Fibroblast of peridontal ligament (primary cell): ENCODE results near the gene PTPRE.

Source experiments
- DNase-seq: peaks from one replicate; pipeline ENCODE4 v3.0.0-alpha.2; 2010; ENCODE audit errors: extremely low read depth

Gene PTPRE

DNA sequence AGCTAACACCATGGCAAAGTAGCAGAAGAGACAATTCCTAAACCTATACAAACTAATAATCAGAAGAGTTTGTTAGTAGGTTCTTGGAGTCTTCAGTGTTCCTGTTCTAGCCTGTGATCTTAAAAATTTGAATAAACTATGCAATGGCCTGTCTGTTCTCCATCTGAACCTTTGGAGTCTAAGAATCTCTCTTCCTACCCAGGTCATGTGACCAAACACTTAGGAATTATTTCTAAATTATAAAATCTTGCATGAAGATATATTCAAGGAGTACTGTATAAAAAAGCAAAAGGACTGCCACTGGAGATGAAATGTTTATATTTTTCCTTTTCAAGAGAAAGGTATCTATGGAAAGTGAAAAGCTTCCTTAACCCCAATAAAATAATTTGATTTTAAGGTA lies 216.9 kb downstream of the PTPRE start:
- DNase-seq: peak; percentile 22

DNA sequence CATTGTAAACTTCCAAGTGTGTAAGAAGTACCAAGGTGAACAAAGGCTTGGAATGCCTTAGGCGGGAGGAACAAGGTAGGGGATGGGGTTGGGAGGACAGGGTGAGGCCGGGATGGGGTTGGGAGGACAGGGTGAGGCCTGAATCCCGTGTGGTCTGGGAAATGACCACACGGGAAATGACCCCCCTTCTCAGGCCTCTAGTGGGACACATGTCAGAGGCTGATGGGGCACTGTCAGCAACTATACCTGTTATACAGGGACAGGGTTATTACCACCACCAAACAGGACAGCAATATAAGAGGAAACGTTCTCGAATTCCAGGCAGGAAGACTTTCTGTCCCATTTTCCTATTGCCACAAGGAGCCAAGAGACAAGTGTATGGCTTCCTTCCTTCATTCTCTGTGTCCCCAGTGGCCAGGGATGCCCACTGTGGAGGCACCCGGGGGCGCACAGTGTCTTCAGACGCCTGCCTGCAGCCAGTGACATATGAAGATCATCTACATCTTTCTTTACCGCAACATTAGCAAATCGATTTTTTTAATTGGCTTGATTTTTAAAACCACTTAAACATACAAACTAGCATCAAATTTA lies 218.0 kb downstream of the PTPRE start:
- no peak for DNase-seq

DNA sequence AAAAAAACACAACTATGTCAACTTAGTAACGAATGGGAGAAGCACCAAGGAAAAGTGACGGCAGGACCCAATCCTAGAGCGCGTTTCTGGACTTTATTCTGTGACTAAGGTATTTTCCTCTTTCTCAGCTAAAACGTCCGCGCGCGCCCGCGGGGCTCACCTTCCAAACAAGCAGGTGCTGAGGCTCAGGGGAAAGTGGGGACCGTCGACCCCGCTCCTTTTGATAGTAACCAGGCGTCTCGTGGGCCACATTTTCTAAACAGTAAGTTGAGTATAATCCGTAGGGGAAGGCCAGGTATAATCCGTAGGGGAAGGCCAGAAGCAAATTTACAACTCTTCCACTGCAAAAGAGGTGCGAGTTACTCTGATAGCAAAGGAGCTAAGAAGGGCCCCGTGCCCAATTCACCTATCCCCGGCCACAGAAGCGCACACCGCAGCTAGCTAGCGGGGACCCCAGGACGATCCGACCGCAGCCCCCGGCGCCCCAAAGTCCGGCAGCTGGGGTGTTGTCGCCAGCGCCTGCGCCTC lies 218.6 kb downstream of the PTPRE start:
- peak; percentile 10 for DNase-seq

DNA sequence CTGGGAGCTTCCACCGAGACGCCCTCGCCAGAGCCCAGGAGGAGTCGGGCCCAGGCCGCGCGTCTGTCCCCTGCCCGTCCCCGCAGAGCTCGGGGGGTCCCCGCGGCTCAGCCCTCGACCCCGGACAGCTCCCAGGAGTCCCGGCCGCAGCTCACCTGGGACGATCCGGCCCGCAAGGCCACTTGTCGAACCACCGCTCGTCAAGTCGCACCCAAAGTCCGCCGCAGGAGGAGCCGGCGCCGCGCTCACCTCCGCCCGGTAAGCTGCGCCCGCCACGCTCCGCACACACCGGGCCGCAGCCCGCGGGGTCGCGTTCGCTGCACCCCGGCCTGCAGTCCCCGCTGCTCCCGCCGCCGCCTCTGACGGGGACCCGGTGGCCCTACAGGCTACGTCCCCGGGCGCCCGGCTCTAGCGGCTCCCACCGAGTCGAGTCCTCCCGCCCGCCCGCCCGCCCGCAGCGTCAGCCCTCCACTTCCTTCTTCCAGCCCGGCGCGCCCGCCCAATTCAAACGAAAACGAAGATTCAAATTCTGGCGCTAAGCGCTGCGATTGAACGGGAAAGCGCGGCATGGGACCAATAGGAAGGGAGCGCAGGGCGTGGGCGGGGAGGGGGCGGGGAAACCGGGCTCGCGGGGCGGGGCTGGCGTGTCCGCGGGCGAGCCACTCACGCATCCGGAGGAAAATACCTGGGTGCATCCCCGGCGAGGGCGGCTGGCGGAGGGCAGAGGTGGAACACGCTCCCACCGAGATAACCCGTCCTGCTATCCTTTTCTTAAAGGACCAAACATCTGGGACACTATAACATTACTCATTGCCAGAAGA lies 219.3 kb downstream of the PTPRE start, which contains the start of gene MKI67:
TSS of gene MKI67 (minus strand) at position 480 of the 821 bp plus-strand sequence. CDS start 756 bp downstream, outside the sequence.
- DNase-seq: peak; percentile 81

DNA sequence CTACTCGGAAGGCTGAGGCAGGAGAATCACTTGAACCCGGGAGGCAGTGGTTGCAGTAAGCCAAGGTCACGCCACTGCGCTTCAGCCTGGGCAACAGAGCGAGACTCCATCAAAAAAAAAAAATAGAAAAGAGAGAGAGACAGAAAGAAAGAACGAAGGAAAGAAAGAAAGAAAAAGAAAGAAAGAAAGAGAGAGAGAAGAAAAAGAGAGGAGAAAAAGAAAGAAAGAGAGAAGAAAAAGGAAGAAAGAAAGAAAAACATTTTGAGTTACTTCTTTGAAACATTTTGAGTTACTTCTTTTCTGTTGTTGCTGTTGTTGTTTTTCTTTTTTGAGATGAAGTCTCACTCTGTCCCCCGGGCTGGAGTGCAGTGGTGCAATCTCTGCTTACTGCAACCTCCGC lies 221.7 kb downstream of the PTPRE start:
- no peak for DNase-seq

DNA sequence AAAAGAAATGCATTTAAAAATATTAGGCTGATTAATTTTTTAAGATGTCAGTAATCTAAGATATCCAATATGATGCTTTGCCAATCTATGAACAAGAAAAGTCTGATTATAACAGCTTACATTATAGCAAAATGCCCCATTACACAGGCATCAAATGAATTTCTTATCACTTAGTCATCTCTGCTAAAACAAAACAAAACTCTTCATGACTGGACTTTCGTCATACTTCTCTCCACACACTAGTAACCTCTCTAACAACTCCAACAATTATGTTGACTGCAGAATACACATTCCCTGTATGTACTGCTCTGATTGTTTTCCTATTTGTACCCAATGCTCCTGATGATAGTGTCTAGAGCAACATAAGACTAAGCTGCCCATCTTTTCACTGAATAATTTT lies 223.1 kb downstream of the PTPRE start:
- DNase-seq: peak; percentile 21
